ENCODE data around the gene MAN1C1. TPM values are rescaled to one million over a fixed set of nuclear protein-coding genes. Genes with fewer than 3 reads are reported as not detected.

The MAN1C1 gene
- total RNA-seq, 2 donors from 2014 or later = 22.8 to 34.4 TPM

GRCh38 chr1:25675729-25676476, 59.3 kb downstream of the MAN1C1 start:
- WGBS = 84% methylated on average over 11 of the region's 11 CpGs
- no peaks in the 10 kb centered on the region for H3K4me1 ChIP-seq (replicated peaks)
- TF ChIP-seq POLR2A (IDR thresholded peaks at IDR 0.05) = no peak
- intact Hi-C loops (cut with DNase I) = no loop called here
- no peak overlapping the region for H3K4me3 ChIP-seq
- H3K27me3 ChIP-seq (replicated peaks; ENCODE audit: insufficient read depth) = no peaks in the 10 kb centered on the region
- no peak overlapping the region for H3K27ac ChIP-seq
- no peaks in the 10 kb centered on the region for H3K9me3 ChIP-seq
- no peak for DNase-seq (ENCODE audit: low spot score)
- H3K36me3 ChIP-seq = no peaks in the 10 kb centered on the region

GRCh38 chr1:25676488-25676887, 59.9 kb downstream of the MAN1C1 start:
- H3K4me3 ChIP-seq = no peak overlapping the region
- 13% methylated on average over 3 of the region's 3 CpGs for WGBS
- H3K27ac ChIP-seq = no peak overlapping the region
- no peaks in the 10 kb centered on the region for H3K4me1 ChIP-seq (replicated peaks)
- no peaks in the 10 kb centered on the region for H3K27me3 ChIP-seq (replicated peaks; ENCODE audit: insufficient read depth)
- intact Hi-C loops (cut with DNase I) = no loop called here
- no peaks in the 10 kb centered on the region for H3K36me3 ChIP-seq
- no peaks in the 10 kb centered on the region for H3K9me3 ChIP-seq
- no peak for DNase-seq (ENCODE audit: low spot score)
- TF ChIP-seq POLR2A (IDR thresholded peaks at IDR 0.05) (no peak), POLR2AphosphoS5 (IDR thresholded peaks at IDR 0.05) (no peak), CTCF (IDR thresholded peaks at IDR 0.05) (no peak)

- TF ChIP-seq POLR2A (IDR thresholded peaks at IDR 0.05) (no peak), CTCF (IDR thresholded peaks at IDR 0.05) (no peak), POLR2AphosphoS5 (IDR thresholded peaks at IDR 0.05) (no peak)
- no peaks in the 10 kb centered on the region for H3K27me3 ChIP-seq (replicated peaks; ENCODE audit: insufficient read depth)
- H3K36me3 ChIP-seq = no peaks in the 10 kb centered on the region
- H3K4me1 ChIP-seq (replicated peaks) = no peaks in the 10 kb centered on the region
- H3K4me3 ChIP-seq = no peak overlapping the region
- intact Hi-C loops (cut with DNase I) = no loop called here
- DNase-seq (ENCODE audit: low spot score) = no peak
- WGBS = 88% methylated on average over 6 of the region's 6 CpGs
- H3K9me3 ChIP-seq = no peaks in the 10 kb centered on the region
- H3K27ac ChIP-seq = no peak overlapping the region
These were observed 60.7 kb downstream of the MAN1C1 start for GRCh38 chr1:25677193-25677773.

- TF ChIP-seq POLR2AphosphoS5 (IDR thresholded peaks at IDR 0.05) (no peak), CTCF (IDR thresholded peaks at IDR 0.05) (no peak), POLR2A (IDR thresholded peaks at IDR 0.05) (no peak)
- Histone ChIP-seq H3K4me1 (replicated peaks) (no peaks in the 10 kb centered on the region), H3K9me3 (no peaks in the 10 kb centered on the region), H3K27me3 (replicated peaks; ENCODE audit: insufficient read depth) (no peaks in the 10 kb centered on the region), H3K36me3 (no peaks in the 10 kb centered on the region), H3K27ac (no peak overlapping the region), H3K4me3 (no peak overlapping the region)
- intact Hi-C loops (cut with DNase I) = no loop called here
- DNase-seq (ENCODE audit: low spot score) = no peak
- 91% methylated on average over 2 of the region's 2 CpGs for WGBS
These were observed 62.6 kb downstream of the MAN1C1 start for GRCh38 chr1:25679171-25679570.

GRCh38 chr1:25680701-25681100, 64.1 kb downstream of the MAN1C1 start:
- no peak for DNase-seq (ENCODE audit: low spot score)
- Histone ChIP-seq H3K9me3 (no peaks in the 10 kb centered on the region), H3K4me3 (no peak overlapping the region), H3K27me3 (replicated peaks; ENCODE audit: insufficient read depth) (no peaks in the 10 kb centered on the region), H3K27ac (no peak overlapping the region), H3K4me1 (replicated peaks) (no peaks in the 10 kb centered on the region), H3K36me3 (no peaks in the 10 kb centered on the region)
- WGBS = 92% methylated on average over 4 of the region's 4 CpGs
- intact Hi-C loops (cut with DNase I) = no loop called here
- no peak for TF ChIP-seq POLR2A (IDR thresholded peaks at IDR 0.05)
- TF ChIP-seq POLR2AphosphoS5 (IDR thresholded peaks at IDR 0.05) = no peak
- TF ChIP-seq CTCF (IDR thresholded peaks at IDR 0.05) = no peak
